IPS-11a (cell line): ENCODE data around the gene PUSL1.

ENCODE experiments used
- H3K4me3 ChIP-seq: one replicate; pipeline ENCODE4 v1.5.1; 2013; ENCODE audit warnings: low read depth, low read length, control low read depth

Gene PUSL1

GRCh38 chr1:1307923-1308755, at the start of gene PUSL1, which contains the start of gene ACAP3:
Gene PUSL1 (plus strand): TSS chr1:1308597. CDS start chr1:1308644, 47 bp downstream.
Gene ACAP3 (minus strand): TSS chr1:1307930. CDS start chr1:1307815, 115 bp downstream.
- H3K4me3 ChIP-seq, result peak within 1 kb of the TSS; percentile 68

- H3K4me3 ChIP-seq, result no peak overlapping the region
Observed at GRCh38 chr1:1259119-1259488, 49.3 kb upstream of the PUSL1 start.

GRCh38 chr1:1259540-1259939, 48.9 kb upstream of the PUSL1 start:
- no peak overlapping the region for H3K4me3 ChIP-seq

GRCh38 chr1:1259951-1260600, 48.3 kb upstream of the PUSL1 start:
- no peak overlapping the region for H3K4me3 ChIP-seq

GRCh38 chr1:1260843-1261560, 47.4 kb upstream of the PUSL1 start:
- no peak overlapping the region for H3K4me3 ChIP-seq

- no peak overlapping the region for H3K4me3 ChIP-seq
Observed at GRCh38 chr1:1262071-1262470, 46.3 kb upstream of the PUSL1 start.

GRCh38 chr1:1262758-1263157, 45.6 kb upstream of the PUSL1 start:
- H3K4me3 ChIP-seq, result no peak overlapping the region

- no peak overlapping the region for H3K4me3 ChIP-seq
Observed at GRCh38 chr1:1264026-1264425, 44.4 kb upstream of the PUSL1 start.

GRCh38 chr1:1264868-1265272, 43.5 kb upstream of the PUSL1 start:
- H3K4me3 ChIP-seq, result no peak overlapping the region

GRCh38 chr1:1267488-1268283, 40.7 kb upstream of the PUSL1 start:
- H3K4me3 ChIP-seq, result no peak overlapping the region

GRCh38 chr1:1268284-1268682, 40.1 kb upstream of the PUSL1 start:
- H3K4me3 ChIP-seq, result no peak overlapping the region

GRCh38 chr1:1270813-1271212, 37.6 kb upstream of the PUSL1 start:
- H3K4me3 ChIP-seq, result no peak overlapping the region

- H3K4me3 ChIP-seq, result peak overlapping the region; percentile 73
Observed at GRCh38 chr1:1272341-1273208, 35.8 kb upstream of the PUSL1 start.

- peak overlapping the region; percentile 73 for H3K4me3 ChIP-seq
Observed at GRCh38 chr1:1273209-1273511, 35.2 kb upstream of the PUSL1 start.

GRCh38 chr1:1273512-1274298, 34.7 kb upstream of the PUSL1 start, which contains the start of gene UBE2J2:
Gene UBE2J2 (minus strand): TSS chr1:1273854. CDS start chr1:1267992, 5,862 bp downstream.
- peak within 1 kb of the TSS; percentile 73 for H3K4me3 ChIP-seq

GRCh38 chr1:1274299-1274930, 34.0 kb upstream of the PUSL1 start:
- H3K4me3 ChIP-seq, result peak overlapping the region; percentile 22

- no peak overlapping the region for H3K4me3 ChIP-seq
Observed at GRCh38 chr1:1274931-1275431, 33.4 kb upstream of the PUSL1 start.

- H3K4me3 ChIP-seq, result no peak overlapping the region
Observed at GRCh38 chr1:1275836-1276235, 32.6 kb upstream of the PUSL1 start.
